22Rv1 (cell line): Measurements from ENCODE around the gene ANXA5.

Experiments used
- CTCF ChIP-seq: fragments of 450-650 bp; IDR thresholded peaks from 2 replicates; pipeline ENCODE4 v1.5.1; 2017; ENCODE audit warnings: mild to moderate bottlenecking
- ZFX ChIP-seq: fragments of 450-650 bp; IDR thresholded peaks from 2 replicates; pipeline ENCODE4 v1.6.1; 2017; ENCODE audit warnings: antibody characterized with exemption, borderline replicate concordance

DNA sequence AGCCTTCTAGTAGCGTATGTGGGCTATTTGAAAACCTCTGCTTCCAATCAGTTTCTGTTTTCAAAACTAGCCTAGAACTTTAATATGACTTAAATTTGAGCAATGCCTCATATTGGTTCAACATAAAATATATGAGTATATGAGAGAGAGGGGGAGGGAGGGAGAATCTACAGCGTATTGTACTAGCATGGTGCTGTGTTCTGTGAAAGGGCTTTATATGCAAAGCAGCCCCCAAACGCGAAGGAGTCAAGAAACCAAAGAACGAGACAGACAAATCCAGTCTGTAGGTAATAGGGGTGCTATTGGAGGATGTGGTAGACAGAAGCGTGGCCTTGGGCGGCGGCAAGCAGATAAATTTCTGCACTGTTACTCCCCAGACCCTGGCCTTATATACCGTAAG is 784 bp upstream of the ANXA5 start:
- TF ChIP-seq CTCF (no peak), ZFX (no peak)
